CD14-positive monocyte (primary cell): Measurements from ENCODE around the gene TTLL8. TPM values are rescaled to one million over a fixed set of nuclear protein-coding genes. Genes with fewer than 3 reads are reported as not detected.

Experiments used
- DNase-seq, 3 donors: peaks; one replicate each; pipeline ENCODE4 v3.0.0-alpha.2; 2011 to 2022
- H2AFZ ChIP-seq: 2 replicates; pipeline ENCODE4 v1.6.0; 2012; ENCODE audit warnings: mild to moderate bottlenecking, low read depth, low read length, inconsistent platforms; ENCODE audit not compliant: insufficient read depth, poor library complexity, severe bottlenecking
- H3K27ac ChIP-seq, 2 donors: 1 replicate in 1 of 2; 2 replicates in 1 of 2; pipeline ENCODE4 v1.5.1; 2012 to 2013; ENCODE audit warnings: low read length in 2 of 2, control low read depth in 1 of 2, inconsistent platforms in 1 of 2, low read depth in 1 of 2, mild to moderate bottlenecking in 1 of 2
- H3K27me3 ChIP-seq, 2 donors: one replicate each; pipeline versions ENCODE4 v1.6.0 to v1.6.1; 2011 to 2013; ENCODE audit warnings: low read length in 2 of 2; ENCODE audit not compliant: control insufficient read depth in 2 of 2, insufficient read depth in 2 of 2
- H3K36me3 ChIP-seq, 2 donors: replicated peaks in 1 of 2; 1 replicate in 1 of 2; 2 replicates in 1 of 2; pipeline versions ENCODE4 v1.5.1 to v1.6.1; 2012 to 2013; ENCODE audit warnings: low read length in 2 of 2, control low read depth in 1 of 2, inconsistent platforms in 1 of 2, mild to moderate bottlenecking in 1 of 2; ENCODE audit not compliant: insufficient read depth in 2 of 2, control insufficient read depth in 1 of 2
- H3K4me1 ChIP-seq, 2 donors: 1 replicate in 1 of 2; 2 replicates in 1 of 2; pipeline versions ENCODE4 v1.5.1 to v1.6.1; 2012 to 2013; ENCODE audit warnings: low read length in 2 of 2, control low read depth in 1 of 2, inconsistent platforms in 1 of 2, mild to moderate bottlenecking in 1 of 2, moderate library complexity in 1 of 2; ENCODE audit not compliant: insufficient read depth in 2 of 2, control insufficient read depth in 1 of 2
- H3K4me2 ChIP-seq: replicated peaks from 2 replicates; pipeline ENCODE3; 2012; ENCODE audit warnings: low read length, moderate library complexity, mild to moderate bottlenecking; ENCODE audit not compliant: poor library complexity, severe bottlenecking; ENCODE audit errors: extremely low read depth
- H3K4me3 ChIP-seq, 3 experiments: fragments of 200-600 bp in 1 of 3; sonication (generic) in 1 of 3; replicated peaks in 1 of 3; 1 replicate in 2 of 3; 2 replicates in 1 of 3; pipeline ENCODE4 v1.5.1; 2011 to 2013; ENCODE audit warnings: low read length in 3 of 3, mild to moderate bottlenecking in 3 of 3, control low read depth in 2 of 3, low read depth in 2 of 3, inconsistent platforms in 1 of 3, moderate library complexity in 1 of 3
- H3K79me2 ChIP-seq: 2 replicates; pipeline ENCODE4 v1.6.0; 2012; ENCODE audit warnings: mild to moderate bottlenecking, control low read depth, inconsistent platforms, low read length, moderate library complexity; ENCODE audit not compliant: insufficient read depth
- H3K9ac ChIP-seq: 2 replicates; pipeline ENCODE4 v1.6.0; 2017; ENCODE audit warnings: low read length, mild to moderate bottlenecking; ENCODE audit not compliant: insufficient read depth, poor library complexity, severe bottlenecking
- H3K9me3 ChIP-seq, 2 donors: replicated peaks in 1 of 2; 1 replicate in 1 of 2; 2 replicates in 1 of 2; pipeline versions ENCODE4 v1.5.1 to v1.6.1; 2012 to 2013; ENCODE audit warnings: low read length in 2 of 2, control low read depth in 1 of 2; ENCODE audit not compliant: control insufficient read depth in 1 of 2, insufficient read depth in 1 of 2
- H4K20me1 ChIP-seq: 2 replicates; pipeline ENCODE4 v1.6.0; 2012; ENCODE audit warnings: mild to moderate bottlenecking, low read length, control low read depth, moderate library complexity; ENCODE audit not compliant: insufficient read depth
- H3K27ac Mint-ChIP-seq, 7 donors: one replicate each; pipeline ENCODE4 v1.8.0; 2020; ENCODE audit warnings: mild to moderate bottlenecking in 7 of 7, mixed read lengths in 7 of 7, moderate library complexity in 6 of 7, inconsistent platforms in 2 of 7
- H3K27me3 Mint-ChIP-seq, 3 donors: one replicate each; pipeline ENCODE4 v1.8.0; 2021 to 2022; ENCODE audit warnings: low read depth in 3 of 3, mild to moderate bottlenecking in 3 of 3, mixed read lengths in 3 of 3, moderate library complexity in 3 of 3, inconsistent platforms in 1 of 3
- H3K36me3 Mint-ChIP-seq, 2 donors: one replicate each; pipeline ENCODE4 v1.8.0; 2020; ENCODE audit warnings: mixed read lengths in 2 of 2, inconsistent platforms in 1 of 2, mild to moderate bottlenecking in 1 of 2
- H3K4me1 Mint-ChIP-seq: one replicate; pipeline ENCODE4 v1.8.0; 2020; ENCODE audit warnings: mild to moderate bottlenecking, mixed read lengths
- H3K4me3 Mint-ChIP-seq, 2 donors: one replicate each; pipeline ENCODE4 v1.8.0; 2020; ENCODE audit warnings: mild to moderate bottlenecking in 2 of 2, mixed read lengths in 2 of 2, moderate library complexity in 1 of 2
- H3K9me3 Mint-ChIP-seq, 7 donors: one replicate each; pipeline ENCODE4 v1.8.0; 2020 to 2022; ENCODE audit warnings: mixed read lengths in 7 of 7, mild to moderate bottlenecking in 6 of 7, moderate library complexity in 6 of 7, inconsistent platforms in 2 of 7
- CTCF ChIP-seq: fragments of 200-600 bp; IDR thresholded peaks from one replicate; pipeline ENCODE4 v1.8.0; 2022; ENCODE audit warnings: antibody characterized with exemption, mild to moderate bottlenecking
- WGBS: methylation state at CpG from one replicate; pipeline ENCODE4 v1.1.5; 2013; ENCODE audit warnings: missing lambda C conversion rate; ENCODE audit not compliant: insufficient coverage; 5-methylcytosine and 5-hydroxymethylcytosine counted together
- intact Hi-C, 2 donors: fragments of 100-400 bp; cut with micrococcal nuclease; formaldehyde crosslinking; loops; one replicate each; pipeline versions ENCODE4 v1.15.0 to v1.15.1; 2023
- polyA plus RNA-seq, 3 donors: library from polyadenylated mRNA; depleted of rRNA in 1 of 3; unstranded in 2 of 3; stranded (reverse) in 1 of 3; fragments of 300-500 nt in 2 of 3; fragments of >200 nt in 1 of 3; fragmentation: Illumina TruSeq in 2 of 3; gene quantifications; 1 replicate in 2 of 3; 2 replicates in 1 of 3; pipeline ENCODE4 v1.2.3, GENCODE V29; 2012 to 2021

Gene TTLL8
- polyA plus RNA-seq, 3 donors: not detected

- no peak for DNase-seq
- Histone ChIP-seq H3K4me1 (peaks cover 0 to 6% of the 10 kb centered on the region in 2 donors), H2AFZ (no peak overlapping the region), H3K27ac (no peak overlapping the region), H3K4me3 (no peak overlapping the region), H3K27me3 (peaks cover 8 to 34% of the 10 kb centered on the region in 2 donors), H3K9me3 (peaks cover 0 to 4% of the 10 kb centered on the region in 2 donors), H3K79me2 (no peaks in the 10 kb centered on the region), H3K4me2 (no peak overlapping the region), H3K9ac (no peak overlapping the region), H4K20me1 (no peaks in the 10 kb centered on the region), H3K36me3 (no peaks in the 10 kb centered on the region)
- Mint-ChIP-seq H3K4me1 (peaks cover 3% of the 10 kb centered on the region), H3K36me3 (no peaks in the 10 kb centered on the region), H3K9me3 (peaks cover 0 to 5% (median 0%) of the 10 kb centered on the region in 7 donors), H3K27ac (no peak overlapping the region), H3K4me3 (no peak overlapping the region), H3K27me3 (peaks cover 15 to 33% (median 31%) of the 10 kb centered on the region in 3 donors)
- no peak for TF ChIP-seq CTCF
- WGBS: 95% methylated on average over 48 of the region's 49 CpGs
- intact Hi-C loops: loop anchor here (2.0 to 5.0 kb wide), 2 partner anchors 101 to 264 kb away; no protein-coding TSS in a partner anchor
These were observed 26.7 kb downstream of the TTLL8 start for GRCh38 chr22:50031189-50032091.

GRCh38 chr22:50030297-50031188 is 27.6 kb downstream of the TTLL8 start:
- H3K27ac Mint-ChIP-seq: no peak overlapping the region
- Histone ChIP-seq H3K27ac (no peak overlapping the region), H3K79me2 (no peaks in the 10 kb centered on the region), H3K4me2 (peak overlapping the region; percentile 26), H2AFZ (no peak overlapping the region), H3K4me1 (peaks cover 0 to 6% of the 10 kb centered on the region in 2 donors), H4K20me1 (no peaks in the 10 kb centered on the region), H3K36me3 (no peaks in the 10 kb centered on the region), H3K27me3 (peaks cover 8 to 27% of the 10 kb centered on the region in 2 donors), H3K9me3 (peaks cover 0 to under 1% of the 10 kb centered on the region in 2 donors), H3K4me3 (no peak overlapping the region), H3K9ac (no peak overlapping the region)
- WGBS: 15% methylated on average over 43 of the region's 52 CpGs
- no peak overlapping the region for H3K4me3 Mint-ChIP-seq
- DNase-seq: peak; percentile 63 to 67 (median 63)
- peaks cover 0 to 5% (median 0%) of the 10 kb centered on the region in 7 donors for H3K9me3 Mint-ChIP-seq
- intact Hi-C loops: loop anchor here (1.0 to 5.0 kb wide), 3 partner anchors 100 to 263 kb away; no protein-coding TSS in a partner anchor
- peaks cover 3% of the 10 kb centered on the region for H3K4me1 Mint-ChIP-seq
- TF ChIP-seq CTCF: peak; percentile 85
- peaks cover 15 to 31% (median 27%) of the 10 kb centered on the region in 3 donors for H3K27me3 Mint-ChIP-seq
- H3K36me3 Mint-ChIP-seq: no peaks in the 10 kb centered on the region
